ENCODE data around the gene PPFIA1.
A peak's percentile ranks its signal among the peaks of the same experiment; 100 is the strongest.

PPFIA1 gene

GRCh38 chr11:70272009-70272408, 1.5 kb downstream of the PPFIA1 start:
- TF ChIP-seq CTCF (conservative IDR thresholded peaks at IDR 0.05; ENCODE audit: control insufficient read depth, insufficient read depth, low read depth, low read length), result no peak
- peak overlapping the region; percentile 65 for H3K4me3 ChIP-seq (ENCODE audit: control insufficient read depth, low read depth, low read length)
- no peak for DNase-seq (ENCODE audit: low read depth)

GRCh38 chr11:70278994-70279393, 8.5 kb downstream of the PPFIA1 start:
- no peak overlapping the region for H3K4me3 ChIP-seq (ENCODE audit: control insufficient read depth, low read depth, low read length)
- TF ChIP-seq CTCF (conservative IDR thresholded peaks at IDR 0.05; ENCODE audit: control insufficient read depth, insufficient read depth, low read depth, low read length), result no peak
- no peak for DNase-seq (ENCODE audit: low read depth)

- peak; percentile 12 for TF ChIP-seq CTCF (conservative IDR thresholded peaks at IDR 0.05; ENCODE audit: control insufficient read depth, insufficient read depth, low read depth, low read length)
- no peak overlapping the region for H3K4me3 ChIP-seq (ENCODE audit: control insufficient read depth, low read depth, low read length)
- DNase-seq (ENCODE audit: low read depth), result peak; percentile 80
Measured at GRCh38 chr11:70281156-70281609, 10.7 kb downstream of the PPFIA1 start.

- no peak overlapping the region for H3K4me3 ChIP-seq (ENCODE audit: control insufficient read depth, low read depth, low read length)
- no peak for DNase-seq (ENCODE audit: low read depth)
- TF ChIP-seq CTCF (conservative IDR thresholded peaks at IDR 0.05; ENCODE audit: control insufficient read depth, insufficient read depth, low read depth, low read length), result no peak
Measured at GRCh38 chr11:70282012-70282411, 11.5 kb downstream of the PPFIA1 start.

DNA sequence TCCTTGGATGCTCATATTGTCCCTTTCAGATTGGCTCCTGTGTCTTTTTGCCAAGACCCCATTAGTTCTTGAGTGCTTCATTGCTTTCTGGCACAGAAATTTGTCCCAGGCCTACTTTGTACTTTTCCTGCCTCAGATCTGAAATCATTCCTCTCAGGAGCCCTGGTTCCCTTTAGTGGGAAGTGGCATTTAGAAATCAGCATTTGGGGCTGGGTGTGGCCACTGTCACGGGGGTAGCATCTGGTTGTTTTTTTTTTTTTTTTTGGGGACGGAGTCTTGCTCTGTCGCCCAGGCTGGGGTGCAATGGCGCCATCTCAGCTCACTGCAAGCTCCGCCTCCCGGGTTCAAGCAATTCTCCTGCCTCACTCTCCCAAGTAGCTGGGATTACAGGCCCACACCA, 18.2 kb downstream of the PPFIA1 start:
- H3K4me3 ChIP-seq (ENCODE audit: control insufficient read depth, low read depth, low read length), result no peak overlapping the region
- no peak for TF ChIP-seq CTCF (conservative IDR thresholded peaks at IDR 0.05; ENCODE audit: control insufficient read depth, insufficient read depth, low read depth, low read length)
- no peak for DNase-seq (ENCODE audit: low read depth)

DNA sequence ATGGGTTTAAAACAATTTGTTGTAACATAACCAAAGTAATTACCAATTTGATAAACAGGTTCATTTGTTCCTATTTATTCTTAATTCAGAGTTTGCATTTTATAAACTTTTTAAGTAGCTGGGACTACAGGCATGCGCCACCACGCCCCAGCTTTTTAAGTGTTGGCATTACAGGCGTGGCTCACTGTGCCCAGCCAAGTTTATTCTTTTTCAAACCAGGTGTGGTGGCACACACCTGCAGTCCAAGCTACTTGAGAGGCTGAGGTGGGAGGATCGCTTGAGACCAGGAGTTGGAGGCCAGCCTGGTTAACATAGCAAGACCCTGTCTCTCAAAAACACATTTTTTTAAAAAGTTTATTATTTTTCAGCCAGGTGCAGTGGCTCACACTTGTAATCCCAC, 19.1 kb downstream of the PPFIA1 start:
- no peak for TF ChIP-seq CTCF (conservative IDR thresholded peaks at IDR 0.05; ENCODE audit: control insufficient read depth, insufficient read depth, low read depth, low read length)
- DNase-seq (ENCODE audit: low read depth), result no peak
- no peak overlapping the region for H3K4me3 ChIP-seq (ENCODE audit: control insufficient read depth, low read depth, low read length)
